NB4 (cell line): ENCODE measurements around the gene GYPC.

Experiments used
- CTCF ChIP-seq: IDR thresholded peaks from one replicate; pipeline ENCODE4 v1.5.1; 2012; ENCODE audit warnings: low read depth, low read length
- POLR2A ChIP-seq: IDR thresholded peaks from 2 replicates; pipeline ENCODE4 v1.6.1; 2011; ENCODE audit warnings: mild to moderate bottlenecking; ENCODE audit not compliant: insufficient read length; ENCODE audit errors: extremely low read depth

- TF ChIP-seq CTCF: no peak
- TF ChIP-seq POLR2A: no peak
Observed at GRCh38 chr2:126678269-126679065, 22.5 kb downstream of the GYPC start.
